ENCODE results near the gene BOC. TPM values are rescaled to one million over a fixed set of nuclear protein-coding genes. Genes with fewer than 3 reads are reported as not detected.

The BOC gene
- total and polyA plus RNA-seq, 2 of the 4 experiments (the other 2 are of a cell fraction), result 6.8 to 15.2 TPM

DNA sequence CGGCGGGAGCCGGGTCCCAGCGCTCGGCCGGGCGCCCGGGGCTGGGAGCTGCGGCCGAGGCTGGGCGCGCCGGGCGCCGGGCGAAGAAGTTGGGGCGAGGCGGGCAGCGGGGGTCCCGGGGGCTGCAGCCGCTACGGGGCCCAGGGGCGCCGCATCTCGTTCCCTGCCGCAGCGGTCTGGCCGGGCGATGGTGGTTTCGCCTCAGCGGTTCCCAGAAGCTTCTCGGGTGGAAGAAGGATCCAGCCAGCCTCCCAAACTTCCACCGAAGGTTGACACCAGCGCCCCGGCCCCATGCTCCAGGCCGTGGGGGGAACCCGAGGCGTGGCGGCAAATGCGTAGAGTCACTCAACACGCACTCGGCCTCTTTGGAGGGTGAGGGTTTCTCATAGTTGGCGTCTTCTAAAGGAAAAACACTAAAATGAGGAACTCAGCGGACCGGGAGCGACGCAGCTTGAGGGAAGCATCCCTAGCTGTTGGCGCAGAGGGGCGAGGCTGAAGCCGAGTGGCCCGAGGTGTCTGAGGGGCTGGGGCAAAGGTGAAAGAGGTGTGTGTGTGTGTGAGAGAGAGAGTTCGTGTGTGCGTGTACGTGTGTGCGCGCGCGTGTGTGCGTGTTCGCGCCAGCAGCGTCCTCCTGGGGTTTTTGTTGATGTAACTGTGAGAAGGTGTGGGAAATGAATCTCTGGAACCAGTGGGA is 940 bp downstream of the BOC start:
- BruUV-seq (replicated peaks), result no TSS peak
- Histone ChIP-seq H3K36me3 (ENCODE audit: control insufficient read depth, insufficient read depth, low read length) (peaks cover 4% of the 10 kb centered on the region), H3K23ac (ENCODE audit: low read depth, low read length) (peak overlapping the region; percentile 91), H4K5ac (ENCODE audit: low read depth, low read length) (peak overlapping the region; percentile 83), H3K4me3 (ENCODE audit: insufficient read depth, low read depth, low read length) (peak overlapping the region; percentile 76), H3K18ac (ENCODE audit: low read depth, low read length) (peak overlapping the region; percentile 91), H3K27ac (ENCODE audit: insufficient read depth, low read length) (peak overlapping the region; percentile 80), H3K56ac (ENCODE audit: extremely low read depth, insufficient read depth, low read length) (peak overlapping the region; percentile 69), H2AK9ac (replicated peaks; ENCODE audit: low read depth, low read length, poor library complexity) (peak overlapping the region; percentile 18), H3K9me3 (ENCODE audit: control insufficient read depth, insufficient read depth, low read length) (no peaks in the 10 kb centered on the region), H4K8ac (ENCODE audit: low read depth in 2 of 2, low read length in 2 of 2) (peak overlapping the region; percentile 62 to 64; a peak in 3 of 4 replicates), H3K27me3 (ENCODE audit: control insufficient read depth, insufficient read depth, low read length) (no peaks in the 10 kb centered on the region; the same call in 1 of the 2 replicates), H3K4ac (ENCODE audit: low read depth, low read length) (peak overlapping the region; percentile 87), H2BK120ac (ENCODE audit: low read depth, low read length) (peak overlapping the region; percentile 83), H3K9ac (ENCODE audit: low read depth, low read length) (peak overlapping the region; percentile 72), H3K9me1 (ENCODE audit: insufficient read depth, low read length) (no peaks in the 10 kb centered on the region), H4K20me1 (ENCODE audit: insufficient read depth, low read length) (no peaks in the 10 kb centered on the region), H3K14ac (replicated peaks; ENCODE audit: low read depth, low read length) (peak overlapping the region; percentile 97), H3K4me1 (ENCODE audit: control insufficient read depth, insufficient read depth, low read length) (peaks cover 16% of the 10 kb centered on the region), H4K91ac (ENCODE audit: insufficient read depth, low read depth, low read length) (peak overlapping the region; percentile 95), H2AK5ac (ENCODE audit: low read depth, low read length) (peak overlapping the region; percentile 32), H2BK20ac (ENCODE audit: low read depth, low read length) (peak overlapping the region; percentile 55), H2AFZ (replicated peaks; ENCODE audit: low read length, poor library complexity) (peak overlapping the region; percentile 93), H2BK15ac (ENCODE audit: low read depth, low read length) (peak overlapping the region; percentile 31; the same call in 2 of the 3 replicates), H2BK5ac (ENCODE audit: low read depth, low read length, poor library complexity, severe bottlenecking) (peak overlapping the region; percentile 48), H3K4me2 (ENCODE audit: low read depth, low read length) (peak overlapping the region; percentile 98), H3K79me1 (ENCODE audit: low read depth in 1 of 2, low read length in 2 of 2) (peaks cover 11% of the 10 kb centered on the region in 2 experiments; a peak in 2 of 4 replicates)
- ChIA-PET CTCF (no interaction called here), POLR2A (ENCODE audit: unreplicated experiment) (no interaction called here)
- intact Hi-C loops (cut with micrococcal nuclease) (loop anchor here (1.0 to 5.0 kb wide), 6 partner anchors 45 to 570 kb away; partner anchors contain the start of gene CCDC80), in situ Hi-C loops (cut with MboI; ENCODE audit: low sequenced_read_pairs) (no loop called here), dilution Hi-C loops (cut with HindIII; ENCODE audit: low sequenced_read_pairs, unreplicated experiment) (no loop called here)
- TF ChIP-seq RCOR1 (IDR thresholded peaks at IDR 0.05; ENCODE audit: insufficient replicate concordance, low read length) (no peak), POLR2A (IDR thresholded peaks at IDR 0.05; ENCODE audit: low read depth, low read length) (0 out of 2 replicates have a peak, but pooled peaks have one; percentile 29), MXI1 (IDR thresholded peaks at IDR 0.05; ENCODE audit: borderline replicate concordance, low read depth, low read length) (peak; percentile 11; the same call in 1 of the 2 replicates)
- DNase-seq (no peak), ATAC-seq (ENCODE audit: low read depth) (peak; percentile 21)
- 2% methylated on average over 12 of the region's 62 CpGs; no CpG with 5 or more reads in 1 of the 2 experiments for WGBS, 2 experiments (ENCODE audit: extremely low coverage in 2 of 2, insufficient read length in 1 of 2)
